Right cardiac atrium (tissue), 5 donors: Measurements from ENCODE around the gene SYNJ2. TPM values are rescaled to one million over a fixed set of nuclear protein-coding genes. Genes with fewer than 3 reads are reported as not detected.

Source experiments
- ATAC-seq, 2 donors: fragments of 200-7000 bp; cut with Tn5 transposase; one replicate each; pipeline versions ENCODE4 v1.8.0 to v1.9.1; 2020; ENCODE audit warnings: moderate library complexity in 2 of 2, mild to moderate bottlenecking in 1 of 2
- DNase-seq, 3 donors: peaks; one replicate each; pipeline ENCODE4 v3.0.0-alpha.2; 2020
- H3K27ac ChIP-seq: one replicate; pipeline ENCODE4 v1.5.1; 2013; ENCODE audit warnings: mild to moderate bottlenecking, low read length, control low read depth, moderate library complexity
- H3K27me3 ChIP-seq: one replicate; pipeline ENCODE4 v1.6.1; 2013; ENCODE audit not compliant: control insufficient read depth, insufficient read depth
- H3K4me1 ChIP-seq: one replicate; pipeline ENCODE4 v1.6.1; 2013; ENCODE audit warnings: low read length; ENCODE audit not compliant: control insufficient read depth, insufficient read depth
- H3K4me3 ChIP-seq: one replicate; pipeline ENCODE4 v1.5.1; 2013; ENCODE audit warnings: low read length, control low read depth
- H3K9me3 ChIP-seq: one replicate; pipeline ENCODE4 v1.6.1; 2013; ENCODE audit warnings: low read length; ENCODE audit not compliant: control insufficient read depth
- WGBS: extraction: QIAGEN DNeasy Blood & Tissue Kit; methylation state at CpG from one replicate; pipeline ENCODE4 v1.1.7; 2013; 5-methylcytosine and 5-hydroxymethylcytosine counted together
- intact Hi-C, 4 donors: fragments of 100-400 bp; cut with DNase I; formaldehyde crosslinking; loops; one replicate each; pipeline versions ENCODE4 v1.11.0 to v1.14.0; 2022 to 2023
- polyA plus RNA-seq: library from polyadenylated mRNA; stranded (reverse); fragments of 200-250 nt; gene quantifications from one replicate; pipeline ENCODE4 v1.2.3, GENCODE V29; 2013
- total RNA-seq, 4 donors: library from RNA; stranded (reverse); fragmentation: NEBNext Ultra II Directional; extraction: Animal tissue kit (Norgen Biotek cat#: 25700); gene quantifications; one replicate each; pipeline ENCODE4 v1.2.1, GENCODE V29; 2021
- donor health status: healthy with polysubstance abuse.
- donor health status: DM: no; HTN: yes; CAD: no.
- donor health status: DM: no; HTN: no; CAD: no.
- donor health status: DM: no; HTN: yes; CAD: no; lungs with severe emphysema.
- donor health status: DM: yes; HTN: yes; CAD: no.

The SYNJ2 gene
- total and polyA plus RNA-seq, 5 donors, result 9.5 to 26.3 (median 19.6) TPM

GRCh38 chr6:158002249-158002950 lies 20.7 kb downstream of the SYNJ2 start:
- WGBS, result 85% methylated on average over 6 of the region's 6 CpGs
- ATAC-seq, result peak in 1 of 2 donors; percentile 22

GRCh38 chr6:158002951-158003853 lies 21.5 kb downstream of the SYNJ2 start:
- Histone ChIP-seq H3K27ac (peak overlapping the region; percentile 14), H3K9me3 (no peaks in the 10 kb centered on the region), H3K4me1 (peaks cover 12% of the 10 kb centered on the region), H3K4me3 (no peak overlapping the region), H3K27me3 (no peaks in the 10 kb centered on the region)
- peak; percentile 71 to 87 (median 86) for DNase-seq
- peak; percentile 87 to 88 for ATAC-seq
- intact Hi-C loops, result no loop called here
- WGBS, result 31% methylated on average over 15 of the region's 15 CpGs

More at GRCh38 chr6:158002249-158002950, 20.7 kb downstream of the SYNJ2 start:
- intact Hi-C loops, result no loop called here
- H3K27me3 ChIP-seq, result no peaks in the 10 kb centered on the region
- H3K9me3 ChIP-seq, result no peaks in the 10 kb centered on the region
- H3K27ac ChIP-seq, result peak overlapping the region; percentile 14
- no peak overlapping the region for H3K4me3 ChIP-seq
- H3K4me1 ChIP-seq, result peaks cover 12% of the 10 kb centered on the region
- DNase-seq, result no peak

- Histone ChIP-seq H3K27ac (peak overlapping the region; percentile 14), H3K9me3 (no peaks in the 10 kb centered on the region), H3K4me3 (no peak overlapping the region), H3K4me1 (peaks cover 18% of the 10 kb centered on the region), H3K27me3 (no peaks in the 10 kb centered on the region)
- 66% methylated on average over 10 of the region's 10 CpGs for WGBS
- DNase-seq (no peak), ATAC-seq (no peak)
- intact Hi-C loops, result no loop called here
These were observed 22.4 kb downstream of the SYNJ2 start for GRCh38 chr6:158003910-158004700.

GRCh38 chr6:158004701-158005095 lies 23.0 kb downstream of the SYNJ2 start:
- ATAC-seq, result no peak
- intact Hi-C loops, result no loop called here

GRCh38 chr6:158005626-158006180 lies 24.0 kb downstream of the SYNJ2 start:
- intact Hi-C loops, result no loop called here
- H3K27ac ChIP-seq, result no peak overlapping the region
- H3K9me3 ChIP-seq, result no peaks in the 10 kb centered on the region
- no peaks in the 10 kb centered on the region for H3K27me3 ChIP-seq
- 91% methylated on average over 11 of the region's 11 CpGs for WGBS
- DNase-seq (no peak), ATAC-seq (no peak)
- peaks cover 28% of the 10 kb centered on the region for H3K4me1 ChIP-seq
- no peak overlapping the region for H3K4me3 ChIP-seq

More at GRCh38 chr6:158004701-158005095, 23.0 kb downstream of the SYNJ2 start:
- 95% methylated on average over 14 of the region's 14 CpGs for WGBS
- DNase-seq, result peak in 1 of 3 donors; percentile 47
- no peak overlapping the region for H3K27ac ChIP-seq
- no peaks in the 10 kb centered on the region for H3K27me3 ChIP-seq
- no peak overlapping the region for H3K4me3 ChIP-seq
- peaks cover 22% of the 10 kb centered on the region for H3K4me1 ChIP-seq
- no peaks in the 10 kb centered on the region for H3K9me3 ChIP-seq

- Histone ChIP-seq H3K4me1 (peaks cover 28% of the 10 kb centered on the region), H3K27me3 (no peaks in the 10 kb centered on the region)
These were observed 24.7 kb downstream of the SYNJ2 start for GRCh38 chr6:158006331-158006730.

GRCh38 chr6:158006821-158007570 lies 25.3 kb downstream of the SYNJ2 start:
- WGBS, result 96% methylated on average over 11 of the region's 11 CpGs
- intact Hi-C loops, result no loop called here
- Histone ChIP-seq H3K4me3 (no peak overlapping the region), H3K9me3 (no peaks in the 10 kb centered on the region), H3K27ac (no peak overlapping the region), H3K27me3 (no peaks in the 10 kb centered on the region), H3K4me1 (peaks cover 27% of the 10 kb centered on the region)
- ATAC-seq (no peak), DNase-seq (no peak)

More at GRCh38 chr6:158006331-158006730, 24.7 kb downstream of the SYNJ2 start:
- Histone ChIP-seq H3K9me3 (no peaks in the 10 kb centered on the region), H3K27ac (no peak overlapping the region), H3K4me3 (no peak overlapping the region)
- no peak for ATAC-seq
- no peak for DNase-seq
- 86% methylated on average over 7 of the region's 7 CpGs for WGBS
- intact Hi-C loops, result no loop called here

GRCh38 chr6:158008864-158009113 lies 27.1 kb downstream of the SYNJ2 start:
- intact Hi-C loops, result no loop called here
- no peaks in the 10 kb centered on the region for H3K9me3 ChIP-seq
- peak in 1 of 2 donors; percentile 25 for ATAC-seq
- WGBS, result 76% methylated on average over 6 of the region's 6 CpGs
- H3K27ac ChIP-seq, result peak overlapping the region; percentile 50
- H3K27me3 ChIP-seq, result no peaks in the 10 kb centered on the region
- no peak overlapping the region for H3K4me3 ChIP-seq
- H3K4me1 ChIP-seq, result peaks cover 17% of the 10 kb centered on the region
- peak in 2 of 3 donors; percentile 55 to 72 for DNase-seq

GRCh38 chr6:158009114-158009891 lies 27.6 kb downstream of the SYNJ2 start:
- no peaks in the 10 kb centered on the region for H3K27me3 ChIP-seq
- WGBS, result 15% methylated on average over 13 of the region's 13 CpGs
- ATAC-seq (peak; percentile 59 to 66), DNase-seq (peak; percentile 73 to 87 (median 83))
- peaks cover 15% of the 10 kb centered on the region for H3K4me1 ChIP-seq
- H3K4me3 ChIP-seq, result no peak overlapping the region
- peak overlapping the region; percentile 50 for H3K27ac ChIP-seq
- intact Hi-C loops, result no loop called here
- no peaks in the 10 kb centered on the region for H3K9me3 ChIP-seq
